B cell (primary cell): Measurements from ENCODE around the gene HCFC1. TPM values are rescaled to one million over a fixed set of nuclear protein-coding genes. Genes with fewer than 3 reads are reported as not detected.
A peak's percentile ranks its signal among the peaks of the same experiment; 100 is the strongest.

ENCODE experiments used
- ATAC-seq: fragments of 200-7000 bp; cut with Tn5 transposase; one replicate; pipeline ENCODE4 v1.10.0; 2021; ENCODE audit warnings: low read depth, mild to moderate bottlenecking, moderate number of reproducible peaks, moderate library complexity
- CTCF ChIA-PET: fragments of 350-600 bp; sonication (Branson Sonifier 250); formaldehyde crosslinking; loops from one replicate; lab custom pipeline; 2021; ENCODE audit warnings: antibody characterized with exemption, inconsistent platforms; lab: Charles Lee
- POLR2A ChIA-PET: fragments of 350-600 bp; sonication (Branson Sonifier 250); formaldehyde crosslinking; loops from one replicate; lab custom pipeline; 2021; ENCODE audit warnings: antibody characterized with exemption; lab: Charles Lee
- DNase-seq: peaks from one replicate; pipeline ENCODE4 v3.0.0; 2013
- H2AFZ ChIP-seq: 2 replicates; pipeline ENCODE4 v1.6.1; 2012; ENCODE audit warnings: mild to moderate bottlenecking, low read depth, low read length; ENCODE audit not compliant: insufficient read depth, poor library complexity, severe bottlenecking
- H3K27ac ChIP-seq, 2 donors: 1 replicate in 1 of 2; 2 replicates in 1 of 2; pipeline ENCODE4 v1.5.1; 2012 to 2013; ENCODE audit warnings: low read length in 2 of 2, mild to moderate bottlenecking in 2 of 2, moderate library complexity in 1 of 2
- H3K27me3 ChIP-seq, 4 experiments: fragments of 200-600 bp in 1 of 4; sonication (generic) in 1 of 4; replicated peaks in 1 of 4; 1 replicate in 2 of 4; 2 replicates in 2 of 4; pipeline versions ENCODE4 v1.6.1 to v1.7.0; 2013 to 2016; ENCODE audit warnings: low read length in 3 of 4, mild to moderate bottlenecking in 2 of 4, mixed read lengths in 1 of 4, moderate library complexity in 1 of 4; ENCODE audit not compliant: insufficient read depth in 4 of 4, control insufficient read depth in 3 of 4; ENCODE audit errors: control extremely low read depth in 1 of 4
- H3K36me3 ChIP-seq, 2 experiments: replicated peaks in 1 of 2; 1 replicate in 1 of 2; 2 replicates in 1 of 2; pipeline versions ENCODE4 v1.6.1 to v1.7.1; 2013; ENCODE audit warnings: low read length in 1 of 2; ENCODE audit not compliant: insufficient read depth in 2 of 2, control insufficient read depth in 1 of 2; ENCODE audit errors: control extremely low read depth in 1 of 2, extremely low read depth in 1 of 2
- H3K4me1 ChIP-seq, 2 donors: fragments of 200-600 bp in 1 of 2; sonication (generic) in 1 of 2; 1 replicate in 1 of 2; 2 replicates in 1 of 2; pipeline versions ENCODE4 v1.5.1 to v1.6.1; 2013 to 2017; ENCODE audit warnings: low read length in 2 of 2; ENCODE audit not compliant: control insufficient read depth in 2 of 2, insufficient read depth in 2 of 2
- H3K4me2 ChIP-seq: replicated peaks from 2 replicates; pipeline ENCODE3; 2012; ENCODE audit warnings: mild to moderate bottlenecking, low read depth, low read length; ENCODE audit not compliant: poor library complexity, severe bottlenecking
- H3K4me3 ChIP-seq, 5 experiments: fragments of 200-600 bp in 1 of 5; sonication (generic) in 1 of 5; 1 replicate in 3 of 5; 2 replicates in 2 of 5; pipeline versions ENCODE4 v1.5.1 to v1.7.0; 2011 to 2016; ENCODE audit warnings: low read length in 4 of 5, mild to moderate bottlenecking in 4 of 5, low read depth in 2 of 5, control low read depth in 1 of 5, moderate library complexity in 1 of 5; ENCODE audit not compliant: insufficient read depth in 1 of 5; ENCODE audit errors: control extremely low read depth in 1 of 5, extremely low read depth in 1 of 5
- H3K79me2 ChIP-seq: fragments of 200-600 bp; sonication (generic); one replicate; pipeline ENCODE4 v1.6.0; 2016; ENCODE audit warnings: low read length; ENCODE audit not compliant: control insufficient read depth, insufficient read depth
- H3K9ac ChIP-seq: fragments of 200-600 bp; sonication (generic); 2 replicates; pipeline ENCODE4 v1.6.1; 2017; ENCODE audit warnings: mild to moderate bottlenecking, low read length, moderate library complexity
- H3K9me3 ChIP-seq, 3 donors: one replicate each; pipeline versions ENCODE4 v1.6.1 to v1.7.1; 2013; ENCODE audit warnings: low read length in 2 of 3; ENCODE audit not compliant: control insufficient read depth in 2 of 3, insufficient read depth in 1 of 3; ENCODE audit errors: control extremely low read depth in 1 of 3
- H4K20me1 ChIP-seq: 2 replicates; pipeline ENCODE4 v1.6.0; 2012; ENCODE audit warnings: mild to moderate bottlenecking, low read length; ENCODE audit not compliant: insufficient read depth, control insufficient read depth, poor library complexity, severe bottlenecking
- H3K27ac Mint-ChIP-seq: one replicate; pipeline ENCODE4 v1.8.0; 2021; ENCODE audit warnings: mixed read lengths
- H3K27me3 Mint-ChIP-seq: one replicate; pipeline ENCODE4 v1.8.0; 2021; ENCODE audit warnings: mixed read lengths
- H3K4me1 Mint-ChIP-seq: one replicate; pipeline ENCODE4 v1.8.0; 2021; ENCODE audit warnings: mixed read lengths
- H3K4me3 Mint-ChIP-seq: one replicate; pipeline ENCODE4 v1.8.0; 2021; ENCODE audit warnings: mixed read lengths
- H3K9me3 Mint-ChIP-seq: one replicate; pipeline ENCODE4 v1.8.0; 2022; ENCODE audit warnings: mixed read lengths; ENCODE audit not compliant: insufficient read depth
- CTCF ChIP-seq: fragments of 200-600 bp; IDR thresholded peaks from one replicate; pipeline ENCODE4 v1.8.0; 2022; ENCODE audit warnings: antibody characterized with exemption, mild to moderate bottlenecking
- EZH2 ChIP-seq: IDR thresholded peaks from 2 replicates; pipeline ENCODE4 v1.6.1; 2012; ENCODE audit warnings: borderline replicate concordance, low read depth, mild to moderate bottlenecking, moderate library complexity, low read length; ENCODE audit not compliant: insufficient read depth, poor library complexity, severe bottlenecking
- WGBS: methylation state at CpG from one replicate; pipeline ENCODE4 v1.1.5; 2013; ENCODE audit warnings: missing lambda C conversion rate; ENCODE audit not compliant: insufficient coverage; 5-methylcytosine and 5-hydroxymethylcytosine counted together
- intact Hi-C: fragments of 100-400 bp; cut with micrococcal nuclease; formaldehyde crosslinking; loops from one replicate; pipeline ENCODE4 v1.10.0; 2022
- polyA plus RNA-seq: library from polyadenylated mRNA; depleted of rRNA; stranded (reverse); fragments of >200 nt; gene quantifications from 2 replicates; pipeline ENCODE4 v1.2.3, GENCODE V29; 2012
- total RNA-seq, 2 donors: library from RNA; stranded (reverse); fragments of 120-200 nt in 1 of 2; gene quantifications; 1 replicate in 1 of 2; 2 replicates in 1 of 2; pipeline versions ENCODE4 v1.2.3 to v1.2.4, GENCODE V29; 2013 to 2022

Gene HCFC1
- total and polyA plus RNA-seq, 2 donors (not counting 1 experiment from before 2014, with no cell fraction given): 32.1 to 57.7 TPM

GRCh38 chrX:153909980-153910360 is 61.6 kb downstream of the HCFC1 start:
- DNase-seq (no peak), ATAC-seq (no peak)
- Histone ChIP-seq H3K4me3 (no peak overlapping the region), H3K36me3 (peaks cover 0 to 43% of the 10 kb centered on the region in 2 experiments), H3K27ac (no peak overlapping the region), H3K4me1 (peaks cover under 1% of the 10 kb centered on the region in 2 donors), H3K27me3 (no peaks in the 10 kb centered on the region), H3K79me2 (no peaks in the 10 kb centered on the region), H3K9me3 (no peaks in the 10 kb centered on the region), H3K9ac (no peak overlapping the region), H2AFZ (no peak overlapping the region), H3K4me2 (no peak overlapping the region), H4K20me1 (peaks cover 41% of the 10 kb centered on the region)
- H3K4me3 Mint-ChIP-seq: no peak overlapping the region
- ChIA-PET CTCF (interaction anchor here (1.5 kb wide), 1 partner anchor 15 kb away, joined by 5 read pairs; no protein-coding TSS in a partner anchor), POLR2A (no interaction called here)
- no peak overlapping the region for H3K27ac Mint-ChIP-seq
- no peaks in the 10 kb centered on the region for H3K27me3 Mint-ChIP-seq
- TF ChIP-seq EZH2 (no peak), CTCF (no peak)
- WGBS: 98% methylated on average over 15 of the region's 25 CpGs
- H3K9me3 Mint-ChIP-seq: no peaks in the 10 kb centered on the region
- intact Hi-C loops: no loop called here
- peaks cover 6% of the 10 kb centered on the region for H3K4me1 Mint-ChIP-seq

DNA sequence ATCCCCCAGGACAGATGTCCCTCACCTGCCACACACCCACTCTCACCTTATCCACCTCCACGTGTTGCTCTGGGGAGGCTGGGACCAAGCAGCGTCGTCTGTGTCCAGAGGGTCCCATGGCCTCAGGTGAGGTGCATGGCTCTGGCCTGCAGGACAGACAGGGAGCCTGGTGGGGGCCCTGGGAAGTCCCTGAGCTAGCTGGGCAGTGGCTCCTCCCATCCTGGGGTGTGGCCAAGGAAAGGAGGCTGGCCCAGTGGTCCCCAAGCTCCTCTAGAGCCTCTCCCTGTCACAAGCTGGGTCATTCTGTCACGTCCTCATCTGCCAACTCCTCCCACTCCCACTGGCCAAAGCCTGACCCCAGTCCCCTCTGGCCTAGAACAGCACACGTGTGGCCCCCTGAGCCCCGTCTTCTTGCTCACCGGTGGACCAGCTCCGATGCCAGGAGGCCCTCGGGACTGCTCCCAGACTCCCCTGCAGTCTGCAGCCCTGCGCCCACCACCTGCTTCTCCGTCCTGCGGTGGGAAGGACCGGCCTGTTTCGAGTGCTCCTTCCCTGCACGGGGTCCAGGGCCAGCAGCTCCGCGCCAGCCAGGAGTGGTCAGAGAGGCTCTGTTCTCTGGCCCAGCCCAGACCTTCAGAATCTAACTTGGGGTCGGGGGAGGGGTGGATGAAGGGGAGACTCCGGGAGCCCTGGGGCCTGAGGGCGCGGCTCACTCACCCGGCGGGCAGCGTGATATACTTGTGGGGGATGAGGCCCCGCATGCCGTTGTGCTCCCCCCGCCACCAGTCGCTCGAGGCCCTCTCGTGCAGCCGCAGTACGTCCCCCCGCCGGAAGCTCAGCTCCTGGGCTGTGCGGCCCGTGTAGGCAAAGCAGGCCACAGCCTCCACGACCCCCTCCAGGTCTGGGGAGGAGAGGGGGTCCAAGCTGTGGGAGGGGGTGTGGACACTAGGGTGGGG is 62.3 kb downstream of the HCFC1 start:
- WGBS: 97% methylated on average over 17 of the region's 37 CpGs
- ATAC-seq (peak; percentile 35), DNase-seq (no peak)
- Histone ChIP-seq H3K4me3 (no peak overlapping the region), H2AFZ (no peak overlapping the region), H3K27me3 (no peaks in the 10 kb centered on the region), H3K4me1 (peaks cover 7 to 8% of the 10 kb centered on the region in 2 donors), H3K9ac (no peak overlapping the region), H3K9me3 (no peaks in the 10 kb centered on the region), H4K20me1 (peaks cover 40% of the 10 kb centered on the region), H3K36me3 (peaks cover 0 to 43% of the 10 kb centered on the region in 2 experiments), H3K79me2 (no peaks in the 10 kb centered on the region), H3K4me2 (no peak overlapping the region), H3K27ac (no peak overlapping the region)
- no peaks in the 10 kb centered on the region for H3K9me3 Mint-ChIP-seq
- intact Hi-C loops: no loop called here
- H3K27ac Mint-ChIP-seq: no peak overlapping the region
- no peaks in the 10 kb centered on the region for H3K27me3 Mint-ChIP-seq
- H3K4me3 Mint-ChIP-seq: no peak overlapping the region
- ChIA-PET POLR2A (interaction anchor here (0.6 kb wide), 1 partner anchor 17 kb away, joined by 6 read pairs; no protein-coding TSS in a partner anchor), CTCF (no interaction called here)
- H3K4me1 Mint-ChIP-seq: peaks cover 9% of the 10 kb centered on the region
- no peak for TF ChIP-seq CTCF
- TF ChIP-seq EZH2: no peak
